ENCODE measurements around the gene IDI1.

DNA sequence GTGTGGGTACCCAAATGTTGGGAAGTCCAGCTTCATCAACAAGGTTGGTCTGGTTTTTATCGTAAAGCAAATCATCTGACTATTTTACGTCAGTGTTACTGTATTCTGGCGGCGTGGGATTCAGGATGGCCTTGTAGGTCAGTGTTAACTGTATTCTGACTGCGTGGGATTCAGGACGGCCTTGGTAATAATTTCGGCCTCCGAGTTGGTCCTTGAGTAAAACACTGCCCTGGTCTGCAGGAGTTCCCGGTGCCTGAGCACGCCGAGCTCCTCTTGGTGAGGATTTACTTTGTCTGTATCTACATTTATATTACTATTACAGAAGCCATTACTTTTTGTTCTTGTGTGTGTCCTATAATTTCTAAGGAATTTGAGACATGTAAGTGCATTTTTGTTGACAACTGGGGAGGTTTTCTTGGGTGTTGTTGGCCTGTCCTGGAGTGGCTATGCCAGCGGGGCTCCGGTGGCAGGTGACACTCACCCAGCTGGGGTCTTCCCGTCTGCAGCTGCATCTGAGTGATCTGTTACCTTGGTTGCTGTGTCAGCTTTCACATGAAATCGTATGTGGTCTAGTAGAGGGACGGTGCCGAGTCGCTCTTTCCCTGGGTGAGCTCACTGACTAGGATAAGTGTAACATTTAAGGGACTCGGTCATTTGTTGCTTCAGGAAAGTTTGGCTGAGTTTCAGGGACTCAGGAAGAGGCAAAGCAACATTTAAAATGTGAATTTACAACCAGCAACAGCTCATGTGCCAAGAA is 51.5 kb downstream of the IDI1 start:
- TF ChIP-seq, protein P1, sequence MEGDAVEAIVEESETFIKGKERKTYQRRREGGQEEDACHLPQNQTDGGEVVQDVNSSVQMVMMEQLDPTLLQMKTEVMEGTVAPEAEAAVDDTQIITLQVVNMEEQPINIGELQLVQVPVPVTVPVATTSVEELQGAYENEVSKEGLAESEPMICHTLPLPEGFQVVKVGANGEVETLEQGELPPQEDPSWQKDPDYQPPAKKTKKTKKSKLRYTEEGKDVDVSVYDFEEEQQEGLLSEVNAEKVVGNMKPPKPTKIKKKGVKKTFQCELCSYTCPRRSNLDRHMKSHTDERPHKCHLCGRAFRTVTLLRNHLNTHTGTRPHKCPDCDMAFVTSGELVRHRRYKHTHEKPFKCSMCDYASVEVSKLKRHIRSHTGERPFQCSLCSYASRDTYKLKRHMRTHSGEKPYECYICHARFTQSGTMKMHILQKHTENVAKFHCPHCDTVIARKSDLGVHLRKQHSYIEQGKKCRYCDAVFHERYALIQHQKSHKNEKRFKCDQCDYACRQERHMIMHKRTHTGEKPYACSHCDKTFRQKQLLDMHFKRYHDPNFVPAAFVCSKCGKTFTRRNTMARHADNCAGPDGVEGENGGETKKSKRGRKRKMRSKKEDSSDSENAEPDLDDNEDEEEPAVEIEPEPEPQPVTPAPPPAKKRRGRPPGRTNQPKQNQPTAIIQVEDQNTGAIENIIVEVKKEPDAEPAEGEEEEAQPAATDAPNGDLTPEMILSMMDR (conservative IDR thresholded peaks at IDR 0.05; ENCODE audit: low read length) = no peak
- no peak for TF ChIP-seq EZH2phosphoT487 (IDR thresholded peaks at IDR 0.05; ENCODE audit: borderline replicate concordance)

Data from Loucy (cell line).